SKM-1 (cell line): Measurements from ENCODE around the gene NKX6-2.
"Not testable (repeated sequence)": the region's sequence is repeated elsewhere in the genome, so short reads cannot be mapped to it uniquely, and the experiment has no call there.

ENCODE experiments used
- DNase-seq: peaks from one replicate; lab custom pipeline; 2025; ENCODE audit not compliant: unreplicated experiment; lab: John Stamatoyannopoulos, UW

NKX6-2 gene

GRCh38 chr10:132798403-132798802 is 12.5 kb upstream of the NKX6-2 start:
- DNase-seq: no peak

- not testable (repeated sequence) for DNase-seq
Measured at GRCh38 chr10:132797986-132798385, 12.0 kb upstream of the NKX6-2 start.

DNA sequence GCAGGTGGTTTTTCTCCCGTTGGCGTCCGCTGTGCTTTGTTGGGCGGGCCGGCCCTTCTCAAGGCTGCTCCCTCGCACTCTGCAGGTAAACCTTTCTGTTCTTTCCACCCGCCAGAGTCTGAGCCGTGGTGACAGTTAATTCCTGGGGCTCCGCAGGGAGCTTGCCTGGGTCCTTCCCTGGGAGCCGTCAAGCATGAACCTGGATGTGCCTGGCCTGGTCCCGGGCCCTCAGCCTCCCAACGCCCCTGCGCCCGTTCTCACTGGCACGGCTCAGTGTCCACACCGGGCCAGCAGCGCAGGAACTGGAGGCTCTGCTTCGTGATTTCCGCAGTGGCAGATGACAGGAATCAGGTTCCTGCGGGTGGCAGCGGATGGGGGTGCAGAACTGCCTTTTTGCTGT is 10.9 kb upstream of the NKX6-2 start:
- no peak for DNase-seq

- DNase-seq: no peak
Measured at GRCh38 chr10:132793871-132794849, 8.2 kb upstream of the NKX6-2 start.

- DNase-seq: no peak
Measured at GRCh38 chr10:132793213-132793612, 7.3 kb upstream of the NKX6-2 start.

DNA sequence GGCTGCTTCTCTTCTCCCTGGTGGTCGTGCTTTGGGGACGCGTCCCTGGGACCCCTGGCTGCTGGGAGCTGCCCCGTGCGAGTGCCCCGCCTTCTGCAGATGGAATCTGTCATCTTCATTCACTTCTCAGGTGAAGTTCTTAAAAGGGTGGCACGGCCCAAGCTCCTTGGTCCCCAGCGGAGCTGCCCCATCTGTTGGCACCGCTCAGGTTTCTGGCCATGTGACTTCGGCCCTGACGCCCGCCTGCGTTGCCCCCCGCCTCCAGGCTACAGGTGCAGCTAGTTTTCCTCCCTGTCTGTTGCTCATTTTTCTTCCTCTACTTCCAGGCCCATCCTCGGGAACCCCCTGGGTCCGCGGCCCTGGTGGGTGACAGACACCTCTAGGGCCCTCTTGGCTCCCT is 6.8 kb upstream of the NKX6-2 start:
- no peak for DNase-seq

- not testable (repeated sequence) for DNase-seq
Measured at GRCh38 chr10:132792099-132792498, 6.2 kb upstream of the NKX6-2 start.

- no peak for DNase-seq
Measured at GRCh38 chr10:132790934-132791829, 5.2 kb upstream of the NKX6-2 start.

GRCh38 chr10:132790470-132790869 is 4.5 kb upstream of the NKX6-2 start:
- DNase-seq: no peak

DNA sequence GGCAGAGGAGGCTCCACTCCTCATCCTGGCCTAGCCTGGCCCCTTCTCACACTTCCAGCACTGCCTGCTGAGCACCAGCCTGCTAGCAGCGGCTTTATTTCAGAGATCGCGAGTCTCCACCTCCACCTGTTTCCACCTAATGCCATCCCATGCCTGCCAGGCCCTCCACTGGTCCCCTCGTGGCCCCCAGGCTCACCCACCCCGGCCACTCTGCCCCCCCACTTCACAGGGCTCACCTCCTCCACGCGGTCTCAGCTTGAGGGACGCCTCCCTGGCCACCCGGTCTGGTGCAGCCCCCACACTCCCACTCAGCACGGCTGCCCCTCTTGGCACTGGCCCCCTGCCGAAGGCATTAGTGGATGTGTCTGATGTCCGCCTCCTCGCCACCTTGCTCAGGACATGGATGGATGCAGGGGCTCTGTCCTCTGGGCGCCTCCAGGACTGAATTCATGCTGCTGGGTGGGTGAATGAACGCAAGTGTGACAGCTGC is 3.8 kb upstream of the NKX6-2 start:
- no peak for DNase-seq

DNA sequence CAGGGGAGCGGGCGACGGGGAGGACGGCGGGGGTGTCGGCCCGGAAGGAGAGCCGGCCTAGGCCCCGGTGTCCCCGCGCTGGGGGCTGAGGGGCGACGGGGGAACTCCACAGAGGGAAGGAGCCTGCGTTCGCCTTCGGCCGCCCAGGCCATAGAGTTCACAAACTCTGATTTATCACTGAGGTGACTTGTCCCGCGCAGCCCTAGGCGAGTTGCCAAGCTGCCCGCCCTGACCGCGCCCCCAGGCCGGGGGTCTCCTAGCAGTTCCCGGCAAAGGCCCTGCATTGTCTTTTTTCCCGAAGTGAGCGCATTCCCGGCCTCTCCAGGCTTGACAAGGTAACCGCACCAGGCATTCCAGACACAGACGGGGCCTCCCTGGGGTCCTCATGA is 2.9 kb upstream of the NKX6-2 start:
- DNase-seq: no peak

DNA sequence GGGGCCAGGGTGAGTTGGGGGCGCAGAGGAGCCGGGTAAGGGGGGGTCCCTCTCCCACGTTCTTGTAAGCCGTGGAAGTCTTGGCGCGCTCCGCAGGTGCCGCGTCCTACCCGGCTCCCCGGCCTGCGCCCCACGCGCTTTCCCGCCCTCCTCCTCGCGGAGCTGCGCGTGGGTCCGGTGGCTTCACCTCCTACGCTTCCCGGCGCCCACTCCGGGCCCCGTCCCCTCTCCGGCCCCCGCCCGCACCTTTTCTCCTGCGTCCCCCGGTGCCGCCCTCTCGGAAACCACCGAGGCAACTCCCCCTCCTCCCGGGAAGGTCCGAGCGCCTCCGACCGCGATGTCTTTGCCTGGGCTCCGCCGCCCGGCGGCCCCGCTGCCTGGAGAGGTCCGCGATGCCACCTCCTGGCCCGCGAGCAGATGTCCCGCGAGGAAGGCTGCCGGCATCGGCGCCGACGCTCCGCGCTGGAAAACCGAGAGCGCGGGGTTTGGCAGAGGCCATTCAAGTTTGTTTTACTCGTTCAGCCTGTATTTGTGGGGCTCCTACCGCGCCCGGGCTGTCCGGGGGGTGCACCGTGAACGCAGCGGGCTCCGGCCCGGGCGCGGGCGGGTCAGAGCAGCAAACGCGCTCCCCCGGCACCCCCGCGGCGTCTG is 2.4 kb upstream of the NKX6-2 start:
- no peak for DNase-seq

- no peak for DNase-seq
Measured at GRCh38 chr10:132787495-132788179, 1.7 kb upstream of the NKX6-2 start.

- DNase-seq: no peak
Measured at GRCh38 chr10:132786884-132787494, 1.0 kb upstream of the NKX6-2 start.

- no peak for DNase-seq
Measured at GRCh38 chr10:132786476-132786883, 533 bp upstream of the NKX6-2 start.

- DNase-seq: no peak
Measured at GRCh38 chr10:132784866-132785722, 853 bp downstream of the NKX6-2 start.

DNA sequence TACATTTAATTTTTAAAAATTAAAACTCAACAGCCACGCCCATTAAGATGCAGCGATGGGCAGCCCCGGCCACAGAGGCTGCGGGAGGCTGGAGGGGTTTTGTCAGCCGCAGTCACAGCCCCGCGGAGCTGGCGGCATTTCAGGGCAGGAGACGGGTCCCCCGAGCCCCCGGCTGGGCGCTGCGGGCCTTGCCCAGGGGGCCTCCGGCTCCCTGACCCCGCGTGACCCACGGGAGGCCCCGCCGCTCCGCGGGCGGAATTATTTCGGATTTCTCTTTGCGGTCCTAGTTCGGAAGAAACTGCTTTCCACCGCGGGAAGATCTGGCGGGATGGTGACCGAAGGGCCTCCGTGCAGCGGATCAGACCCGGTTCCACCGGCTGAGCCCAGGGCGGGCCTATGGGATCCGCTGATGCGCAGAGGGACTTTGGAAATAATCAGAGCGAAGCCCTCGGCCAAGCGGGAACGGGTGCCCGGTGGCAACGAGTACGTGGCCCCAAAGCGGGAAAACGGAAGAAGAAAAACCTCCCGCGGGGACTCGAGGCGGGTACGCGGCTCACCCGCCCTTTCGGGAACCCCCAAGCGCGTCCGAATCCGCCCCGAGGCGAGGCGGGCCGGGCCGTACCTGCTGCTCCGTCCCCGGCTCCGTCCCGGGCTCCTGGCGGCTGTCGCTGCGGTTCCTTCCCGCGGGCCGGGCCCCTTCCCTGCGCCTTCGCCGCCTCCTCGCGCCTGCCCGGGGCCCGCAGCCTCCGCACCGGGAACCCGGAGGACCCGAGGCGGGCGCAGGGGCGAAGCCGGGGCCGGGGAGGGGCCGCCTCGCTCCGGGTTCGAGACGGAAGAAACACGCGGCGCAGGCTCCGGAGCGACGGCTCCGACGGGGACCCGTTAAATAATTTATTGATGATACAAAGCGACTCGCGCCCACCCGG is 1.7 kb downstream of the NKX6-2 start:
- no peak for DNase-seq
